Vagina (tissue), 2 donors: ENCODE results near the gene CBLL1. TPM values are rescaled to one million over a fixed set of nuclear protein-coding genes. Genes with fewer than 3 reads are reported as not detected.

Source experiments
- DNase-seq, 2 donors: peaks; one replicate each; pipeline ENCODE4 v3.0.0-alpha.2; 2017; ENCODE audit errors: extremely low spot score in 2 of 2
- H3K27ac ChIP-seq: fragments of 200-600 bp; sonication (generic); one replicate; pipeline ENCODE4 v1.5.1; 2019
- H3K27me3 ChIP-seq: fragments of 200-600 bp; sonication (generic); one replicate; pipeline ENCODE4 v1.5.1; 2019
- H3K36me3 ChIP-seq, 2 donors: fragments of 200-600 bp; sonication (generic); one replicate each; pipeline ENCODE4 v1.5.1; 2017 to 2019
- H3K4me1 ChIP-seq: fragments of 200-600 bp; sonication (generic); one replicate; pipeline ENCODE4 v1.5.1; 2019
- H3K4me3 ChIP-seq, 2 donors: fragments of 200-600 bp; sonication (generic); 1 replicate in 1 of 2; 2 replicates in 1 of 2; pipeline ENCODE4 v1.5.1; 2016 to 2019
- H3K9me3 ChIP-seq: fragments of 200-600 bp; sonication (generic); one replicate; pipeline ENCODE4 v1.5.1; 2019
- CTCF ChIP-seq, 3 experiments: fragments of 450-650 bp in 2 of 3; fragments of 200-600 bp in 1 of 3; sonication (generic) in 1 of 3; IDR thresholded peaks; one replicate each; pipeline ENCODE4 v1.5.1; 2017 to 2019; ENCODE audit warnings: antibody characterized with exemption in 3 of 3, mild to moderate bottlenecking in 2 of 3, moderate library complexity in 2 of 3
- POLR2A ChIP-seq, 2 donors: fragments of 450-650 bp; IDR thresholded peaks; one replicate each; pipeline ENCODE4 v1.6.1; 2017; ENCODE audit warnings: antibody characterized with exemption in 2 of 2, mild to moderate bottlenecking in 2 of 2, moderate library complexity in 2 of 2
- POLR2AphosphoS5 ChIP-seq, 2 donors: sonication (generic); formaldehyde crosslinking; IDR thresholded peaks; one replicate each; pipeline ENCODE4 v1.9.0; 2017; ENCODE audit warnings: antibody characterized with exemption in 2 of 2, mild to moderate bottlenecking in 2 of 2, low read depth in 1 of 2; ENCODE audit not compliant: insufficient read depth in 1 of 2
- intact Hi-C: fragments of 100-400 bp; cut with DNase I; formaldehyde crosslinking; loops from one replicate; pipeline ENCODE4 v1.15.1; 2023
- total RNA-seq: library from RNA; depleted of rRNA; stranded (reverse); fragments of >200 nt; gene quantifications from one replicate; pipeline ENCODE4 v1.2.3, GENCODE V29; 2016

Gene CBLL1
- total RNA-seq, 1 donor from 2014 or later: 24.1 TPM

DNA sequence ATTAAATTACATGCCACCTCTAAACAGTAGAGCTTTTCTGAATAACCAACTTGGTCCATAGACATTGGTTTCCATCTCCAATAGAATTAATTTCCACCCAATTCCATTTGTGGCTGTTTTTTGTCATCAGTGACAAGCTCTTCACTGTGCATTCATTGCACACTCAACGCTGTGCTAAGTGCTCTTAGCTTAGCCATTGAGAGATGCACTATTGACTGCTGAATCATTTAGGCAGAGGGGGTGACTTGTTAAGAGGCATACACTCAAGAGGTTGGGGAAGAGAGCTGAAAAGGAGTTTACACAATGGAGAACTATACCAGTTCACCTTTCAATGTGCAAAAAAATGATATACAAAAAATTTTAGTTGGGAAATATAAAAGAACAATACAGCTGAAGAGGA is 31.9 kb upstream of the CBLL1 start:
- no peaks in the 10 kb centered on the region for H3K27me3 ChIP-seq
- H3K4me1 ChIP-seq: no peaks in the 10 kb centered on the region
- no peak for DNase-seq
- TF ChIP-seq POLR2A (IDR thresholded peaks at IDR 0.05) (no peak), CTCF (IDR thresholded peaks at IDR 0.05) (no peak), POLR2AphosphoS5 (IDR thresholded peaks at IDR 0.05; ENCODE audit: insufficient read depth in 1 of 2, low read depth in 1 of 2) (no peak)
- no peak overlapping the region for H3K27ac ChIP-seq
- intact Hi-C loops: no loop called here
- no peak overlapping the region for H3K4me3 ChIP-seq
- no peaks in the 10 kb centered on the region for H3K9me3 ChIP-seq
- H3K36me3 ChIP-seq: no peaks in the 10 kb centered on the region

- Histone ChIP-seq H3K27me3 (no peaks in the 10 kb centered on the region), H3K9me3 (no peaks in the 10 kb centered on the region), H3K36me3 (no peaks in the 10 kb centered on the region), H3K4me3 (no peak overlapping the region), H3K4me1 (no peaks in the 10 kb centered on the region), H3K27ac (no peak overlapping the region)
- no peak for DNase-seq
- intact Hi-C loops: no loop called here
- TF ChIP-seq POLR2A (IDR thresholded peaks at IDR 0.05): no peak
- no peak for TF ChIP-seq CTCF (IDR thresholded peaks at IDR 0.05)
- TF ChIP-seq POLR2AphosphoS5 (IDR thresholded peaks at IDR 0.05; ENCODE audit: insufficient read depth in 1 of 2, low read depth in 1 of 2): no peak
Measured at GRCh38 chr7:107712896-107713295, 31.0 kb upstream of the CBLL1 start.

DNA sequence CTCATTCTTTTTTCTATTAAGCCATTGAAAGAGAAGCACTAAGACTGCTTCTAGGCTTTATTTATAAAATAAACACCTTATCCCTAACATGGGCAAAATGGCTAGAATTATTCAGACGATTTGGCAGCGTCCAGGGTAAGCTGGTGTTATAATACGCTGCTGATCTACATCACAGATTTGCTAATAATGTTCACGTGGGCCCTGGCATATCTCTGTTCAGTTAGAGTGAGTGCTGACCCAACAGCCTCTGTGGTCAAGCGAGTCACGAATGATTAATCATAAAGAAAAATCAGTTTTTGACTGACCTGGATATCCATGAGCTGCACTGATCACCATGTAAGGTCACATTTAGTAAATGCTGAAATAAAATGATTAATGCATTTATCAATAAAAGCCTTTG is 28.4 kb upstream of the CBLL1 start:
- Histone ChIP-seq H3K4me1 (no peaks in the 10 kb centered on the region), H3K9me3 (no peaks in the 10 kb centered on the region), H3K27ac (no peak overlapping the region), H3K36me3 (no peaks in the 10 kb centered on the region), H3K4me3 (no peak overlapping the region), H3K27me3 (no peaks in the 10 kb centered on the region)
- no peak for TF ChIP-seq POLR2A (IDR thresholded peaks at IDR 0.05)
- no peak for TF ChIP-seq POLR2AphosphoS5 (IDR thresholded peaks at IDR 0.05; ENCODE audit: insufficient read depth in 1 of 2, low read depth in 1 of 2)
- no peak for DNase-seq
- intact Hi-C loops: no loop called here

- Histone ChIP-seq H3K4me1 (no peaks in the 10 kb centered on the region), H3K9me3 (no peaks in the 10 kb centered on the region), H3K4me3 (no peak overlapping the region), H3K27ac (no peak overlapping the region), H3K27me3 (no peaks in the 10 kb centered on the region), H3K36me3 (no peaks in the 10 kb centered on the region)
- TF ChIP-seq POLR2A (IDR thresholded peaks at IDR 0.05) (no peak), CTCF (IDR thresholded peaks at IDR 0.05) (no peak), POLR2AphosphoS5 (IDR thresholded peaks at IDR 0.05; ENCODE audit: insufficient read depth in 1 of 2, low read depth in 1 of 2) (no peak)
- DNase-seq: no peak
- intact Hi-C loops: no loop called here
Measured at GRCh38 chr7:107718456-107719193, 25.3 kb upstream of the CBLL1 start.

DNA sequence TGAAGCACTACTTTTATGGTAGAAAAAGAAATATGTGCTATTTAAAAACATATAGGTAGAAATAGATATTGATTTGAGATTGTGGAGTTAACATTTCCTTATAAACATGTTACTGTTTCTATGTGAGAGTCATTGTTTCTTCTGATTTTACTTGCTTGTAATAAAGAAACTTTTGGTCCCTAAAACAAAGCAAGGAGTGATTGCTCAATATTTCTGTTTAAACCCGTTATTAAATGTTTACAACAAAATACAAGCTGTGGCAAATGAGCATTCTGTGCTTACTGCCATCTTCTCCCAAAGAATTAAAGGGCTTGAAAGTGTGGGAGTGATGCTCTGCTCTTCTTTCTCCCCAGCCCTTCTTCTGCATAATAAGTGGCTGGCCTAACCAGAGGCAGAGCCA is 22.7 kb upstream of the CBLL1 start:
- intact Hi-C loops: loop anchor here (10.0 kb wide), 1 partner anchor 256 kb away; no protein-coding TSS in a partner anchor
- TF ChIP-seq POLR2A (IDR thresholded peaks at IDR 0.05) (no peak), CTCF (IDR thresholded peaks at IDR 0.05) (no peak), POLR2AphosphoS5 (IDR thresholded peaks at IDR 0.05; ENCODE audit: insufficient read depth in 1 of 2, low read depth in 1 of 2) (no peak)
- H3K27ac ChIP-seq: no peak overlapping the region

More for the DNA sequence above, 22.7 kb upstream of the CBLL1 start:
- Histone ChIP-seq H3K36me3 (no peaks in the 10 kb centered on the region), H3K4me1 (no peaks in the 10 kb centered on the region), H3K27me3 (no peaks in the 10 kb centered on the region), H3K4me3 (no peak overlapping the region), H3K9me3 (no peaks in the 10 kb centered on the region)
- DNase-seq: no peak
